GM12892 (cell line): Measurements from ENCODE around the gene TMC4.

ENCODE experiments used
- POLR2A ChIP-seq: IDR thresholded peaks from 2 replicates; pipeline ENCODE4 v1.6.1; 2011; ENCODE audit warnings: low read depth, low read length, control low read depth
- POLR2AphosphoS5 ChIP-seq: IDR thresholded peaks from 2 replicates; pipeline ENCODE4 v1.6.1; 2011; ENCODE audit warnings: low read depth, low read length, control low read depth

GRCh38 chr19:54159352-54160181, 13.4 kb downstream of the TMC4 start, which contains the start of gene LENG1:
- TF ChIP-seq POLR2A (peak; percentile 86), POLR2AphosphoS5 (peak; percentile 82)
